ENCODE measurements around the gene SLAMF9.

SLAMF9 gene

GRCh38 chr1:159974350-159974965 lies 20.4 kb upstream of the SLAMF9 start:
- DNase-seq = no peak

- DNase-seq = no peak
Observed at GRCh38 chr1:159973350-159973940, 19.4 kb upstream of the SLAMF9 start.

DNA sequence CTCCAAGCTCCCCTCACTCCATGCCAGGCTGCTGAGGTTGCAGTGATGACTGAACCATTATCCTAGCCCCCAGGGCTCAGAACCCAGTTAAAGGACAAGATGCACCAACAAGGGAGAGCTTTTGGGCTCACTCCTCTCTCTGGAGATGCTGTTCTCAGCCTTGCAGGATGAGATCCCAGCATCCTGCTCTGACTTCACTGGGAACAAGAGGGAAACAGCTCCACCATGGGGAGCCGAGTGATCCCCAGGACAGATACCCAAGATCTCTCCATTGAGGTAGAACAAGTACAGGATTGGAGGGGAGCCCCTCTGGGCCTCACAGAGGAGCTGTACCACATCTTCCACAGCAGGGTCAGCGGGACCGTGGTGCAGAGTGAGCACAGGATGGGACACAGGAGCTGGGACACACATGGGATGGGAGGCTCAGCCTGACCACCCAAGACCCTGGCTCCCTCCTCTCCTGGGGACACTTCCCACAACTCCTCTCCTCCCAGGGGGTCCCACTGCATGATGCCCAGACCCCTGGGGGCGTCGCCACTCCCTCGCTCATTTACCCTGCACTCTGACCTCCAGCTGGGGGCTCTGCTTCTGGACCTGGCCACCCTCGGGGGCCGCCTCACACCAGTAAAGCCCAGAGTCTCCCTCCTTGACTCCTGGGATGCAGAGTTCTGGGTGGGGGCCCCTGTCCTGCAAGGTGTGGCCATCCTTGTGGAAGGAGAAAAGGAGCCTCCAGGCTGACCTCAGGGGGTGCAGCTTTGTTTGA lies 18.6 kb upstream of the SLAMF9 start:
- DNase-seq = no peak

DNA sequence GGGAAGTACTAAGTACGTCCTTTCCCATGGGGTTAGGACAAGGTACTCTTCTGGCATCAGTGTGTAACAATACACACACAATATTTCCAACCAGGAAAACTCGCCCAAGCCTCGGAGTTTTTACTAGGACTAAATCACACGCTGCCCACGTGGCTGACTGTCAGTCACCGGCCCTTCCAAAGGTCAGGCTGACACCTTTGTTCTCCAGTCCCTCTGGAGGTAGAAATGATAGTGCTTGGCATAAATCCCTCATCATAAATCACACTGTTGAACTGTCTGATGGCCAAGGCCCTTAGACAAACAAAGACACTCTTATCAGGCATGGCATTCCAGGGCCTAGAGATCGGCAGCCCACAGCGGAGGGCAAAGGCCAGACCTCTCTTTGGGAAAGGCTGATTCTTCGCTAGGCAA lies 16.9 kb upstream of the SLAMF9 start:
- DNase-seq = no peak

- DNase-seq = no peak
Observed at GRCh38 chr1:159968901-159969300, 14.9 kb upstream of the SLAMF9 start.

DNA sequence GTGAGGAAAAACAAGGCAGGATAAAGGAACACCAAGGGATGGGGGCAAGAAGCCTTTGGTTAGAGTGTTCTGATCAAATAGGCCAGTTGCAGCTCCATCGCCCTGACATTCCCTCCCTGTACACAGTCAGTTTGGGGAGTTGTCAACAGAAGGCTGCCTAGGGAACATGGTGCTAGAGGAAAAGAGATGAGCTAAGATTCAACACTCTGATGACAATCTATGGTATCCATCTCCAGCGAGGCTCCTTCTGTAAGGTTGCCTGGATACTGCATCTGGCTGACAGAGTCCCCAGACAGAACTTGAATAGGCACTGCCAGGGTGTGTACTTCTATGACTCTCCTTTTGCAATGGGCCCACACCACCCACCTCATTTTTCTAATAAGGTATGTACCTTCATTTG lies 11.2 kb upstream of the SLAMF9 start:
- no peak for DNase-seq

DNA sequence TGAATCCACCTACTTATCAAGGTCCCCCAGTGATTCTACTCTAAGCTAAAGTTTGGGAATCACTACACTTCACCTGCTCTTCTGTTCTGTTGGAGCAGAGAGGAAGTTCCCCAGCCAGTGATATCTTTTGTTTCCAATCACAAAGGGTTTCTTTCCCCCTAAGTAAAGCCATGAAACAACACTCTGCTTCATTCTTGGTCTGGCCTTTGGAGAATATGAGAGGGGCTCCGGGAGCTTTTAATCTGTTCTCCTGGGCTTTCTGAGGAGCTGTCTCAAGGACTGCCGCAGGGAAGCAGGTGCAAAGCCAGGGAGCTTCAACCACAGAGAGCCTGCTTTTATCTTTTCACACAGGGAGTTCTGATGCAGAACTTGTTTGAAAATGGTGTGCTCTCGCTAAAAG lies 10.1 kb upstream of the SLAMF9 start:
- DNase-seq = no peak

DNA sequence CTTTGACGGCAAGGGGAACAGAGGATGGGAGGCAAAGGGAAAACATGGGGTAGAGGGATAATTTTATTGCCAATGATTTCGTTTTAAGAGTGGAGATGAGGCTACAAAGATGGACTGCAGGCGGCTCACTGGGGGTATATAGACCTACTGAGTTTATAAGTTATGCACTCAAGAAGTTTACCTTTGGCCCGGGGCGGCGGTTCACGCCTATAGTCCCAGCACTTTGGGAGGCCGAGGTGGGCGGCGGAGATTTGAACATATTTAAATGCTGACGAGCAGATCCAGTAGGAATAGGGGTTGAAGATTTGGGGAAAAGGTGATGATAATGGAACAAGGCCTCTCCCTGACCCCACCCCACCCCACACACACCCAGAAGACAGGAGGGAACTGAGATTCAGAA lies 8.1 kb upstream of the SLAMF9 start:
- DNase-seq = no peak

DNA sequence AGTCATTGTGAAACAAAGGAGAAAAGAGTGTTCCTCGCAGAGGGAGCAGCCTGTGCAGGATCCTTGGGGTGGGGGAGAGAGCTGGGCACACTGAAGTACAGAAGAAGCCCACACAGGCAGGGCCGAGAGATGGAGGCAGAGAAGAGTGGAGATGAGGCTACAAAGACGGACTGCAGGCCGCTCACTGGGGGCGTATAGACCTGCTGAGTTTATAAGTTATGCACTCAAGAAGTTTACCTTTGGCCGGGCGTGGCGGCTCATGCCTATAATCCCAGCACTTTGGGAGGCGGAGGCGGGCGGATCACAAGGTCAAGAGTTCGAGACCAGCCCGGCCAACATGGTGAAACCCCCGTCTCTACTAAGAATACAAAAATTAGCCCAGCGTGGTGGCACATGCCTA lies 7.6 kb upstream of the SLAMF9 start:
- no peak for DNase-seq

GRCh38 chr1:159960721-159961381 lies 6.8 kb upstream of the SLAMF9 start:
- no peak for DNase-seq

DNA sequence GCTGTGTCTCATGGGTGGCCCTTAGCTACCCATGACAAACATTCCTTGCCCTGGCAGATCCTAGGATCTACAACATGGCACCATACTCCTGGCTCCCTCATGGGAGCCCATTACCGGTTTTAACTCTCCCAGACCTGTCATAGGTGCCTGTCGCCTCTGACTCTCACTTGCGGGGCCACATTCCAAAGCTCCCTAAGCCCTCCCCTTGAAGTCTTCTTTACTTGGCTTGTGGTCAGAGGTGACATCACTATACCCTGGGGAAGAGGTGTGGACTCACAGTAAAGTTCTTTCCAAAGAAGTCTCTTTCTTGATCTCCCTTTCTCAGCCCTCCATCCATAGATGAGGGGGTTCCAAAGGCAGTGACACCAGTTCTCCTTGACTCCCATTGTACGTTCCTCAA lies 5.4 kb upstream of the SLAMF9 start:
- no peak for DNase-seq

- no peak for DNase-seq
Observed at GRCh38 chr1:159958719-159959380, 4.8 kb upstream of the SLAMF9 start.

DNA sequence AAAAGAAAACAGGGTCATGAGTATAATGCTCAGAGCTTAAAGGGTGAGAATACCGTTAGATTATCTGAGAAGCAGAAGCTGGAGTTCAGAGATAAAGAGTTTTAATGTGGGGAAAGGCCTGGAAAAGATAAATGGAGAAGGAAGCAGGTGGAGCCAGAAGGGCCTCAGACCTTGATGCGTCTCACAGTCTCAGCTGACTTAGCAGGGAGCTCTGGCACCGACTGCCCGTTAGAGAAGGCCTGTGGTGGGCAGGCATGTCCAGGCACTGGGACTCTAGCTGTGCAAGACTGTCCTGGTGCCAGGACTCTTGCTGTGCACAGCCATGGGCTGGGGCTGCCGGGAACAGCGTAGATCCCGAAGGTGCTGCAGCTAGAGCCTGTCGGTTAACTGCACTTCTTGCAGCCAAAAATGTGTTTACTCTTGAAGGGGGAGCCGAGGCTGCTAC lies 3.8 kb upstream of the SLAMF9 start:
- no peak for DNase-seq

DNA sequence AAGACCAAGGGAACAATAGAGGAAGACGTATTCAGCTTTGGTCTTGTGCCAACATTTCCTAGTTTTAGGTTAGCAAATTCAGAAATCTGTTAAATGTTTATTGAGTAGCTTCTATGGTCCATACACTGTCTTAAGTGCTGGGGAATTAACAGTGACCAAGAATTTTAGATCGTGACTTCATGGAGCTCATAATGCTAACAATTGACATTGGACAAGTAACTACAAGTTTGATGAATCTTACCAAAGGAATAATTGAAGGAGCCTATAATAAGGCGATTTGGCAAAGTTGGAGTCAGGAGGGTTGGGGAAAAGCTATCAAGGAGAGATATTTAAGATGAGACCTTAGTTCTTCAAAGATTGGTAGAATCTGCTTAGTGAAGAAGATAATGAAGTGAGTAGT lies 1.4 kb upstream of the SLAMF9 start:
- no peak for DNase-seq

- DNase-seq = no peak
Observed at GRCh38 chr1:159952932-159953331, 1.1 kb downstream of the SLAMF9 start.

GRCh38 chr1:159951551-159951950 lies 2.5 kb downstream of the SLAMF9 start:
- DNase-seq = no peak

GRCh38 chr1:159951016-159951415 lies 3.0 kb downstream of the SLAMF9 start:
- no peak for DNase-seq

- DNase-seq = no peak
Observed at GRCh38 chr1:159949981-159950381, 4.1 kb downstream of the SLAMF9 start.

GRCh38 chr1:159949123-159949522 lies 4.9 kb downstream of the SLAMF9 start:
- DNase-seq = no peak

- DNase-seq = no peak
Observed at GRCh38 chr1:159947942-159948341, 6.1 kb downstream of the SLAMF9 start.

GRCh38 chr1:159946242-159947187 lies 7.5 kb downstream of the SLAMF9 start:
- no peak for DNase-seq

Measured in SHP77 (cell line).